ENCODE data around the gene MAML3.

MAML3 gene

GRCh38 chr4:140154572-140154891 is 548 bp upstream of the MAML3 start:
- no peak for DNase-seq

- no peak for DNase-seq
Observed at GRCh38 chr4:140153419-140153717, 616 bp downstream of the MAML3 start.

DNA sequence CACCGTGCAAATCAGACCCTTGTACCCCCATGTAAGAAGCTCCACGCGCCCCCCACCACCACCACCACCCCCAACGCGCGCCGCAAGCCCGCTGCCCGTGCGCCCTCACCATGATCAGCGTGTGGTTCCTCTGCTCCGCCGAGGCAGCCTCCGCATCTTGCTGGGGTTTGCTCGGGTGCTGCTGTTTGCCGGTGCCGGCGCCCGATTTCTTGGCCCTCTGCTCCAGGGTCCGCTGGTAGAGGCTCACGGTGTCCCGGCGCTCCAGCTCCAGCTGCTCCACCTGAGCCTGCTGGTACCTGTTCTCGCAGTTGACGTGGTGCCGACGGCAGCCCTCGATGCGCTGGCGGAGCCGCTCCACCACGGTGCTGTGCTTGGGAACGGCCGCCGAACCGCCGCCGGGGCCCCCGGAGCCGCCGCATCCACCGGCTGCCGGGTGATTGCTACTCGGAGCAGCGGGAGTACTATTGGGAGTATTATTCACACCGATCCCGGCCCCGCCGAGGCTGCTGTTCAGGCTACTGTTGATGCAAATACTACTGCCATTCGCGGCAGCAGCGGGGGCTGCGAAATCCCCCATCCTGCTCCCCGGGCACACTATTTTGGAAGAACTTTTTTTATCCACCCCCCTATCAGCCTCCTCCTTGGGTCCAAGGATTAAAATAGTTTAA is 1.1 kb downstream of the MAML3 start:
- DNase-seq = peak; percentile 18

DNA sequence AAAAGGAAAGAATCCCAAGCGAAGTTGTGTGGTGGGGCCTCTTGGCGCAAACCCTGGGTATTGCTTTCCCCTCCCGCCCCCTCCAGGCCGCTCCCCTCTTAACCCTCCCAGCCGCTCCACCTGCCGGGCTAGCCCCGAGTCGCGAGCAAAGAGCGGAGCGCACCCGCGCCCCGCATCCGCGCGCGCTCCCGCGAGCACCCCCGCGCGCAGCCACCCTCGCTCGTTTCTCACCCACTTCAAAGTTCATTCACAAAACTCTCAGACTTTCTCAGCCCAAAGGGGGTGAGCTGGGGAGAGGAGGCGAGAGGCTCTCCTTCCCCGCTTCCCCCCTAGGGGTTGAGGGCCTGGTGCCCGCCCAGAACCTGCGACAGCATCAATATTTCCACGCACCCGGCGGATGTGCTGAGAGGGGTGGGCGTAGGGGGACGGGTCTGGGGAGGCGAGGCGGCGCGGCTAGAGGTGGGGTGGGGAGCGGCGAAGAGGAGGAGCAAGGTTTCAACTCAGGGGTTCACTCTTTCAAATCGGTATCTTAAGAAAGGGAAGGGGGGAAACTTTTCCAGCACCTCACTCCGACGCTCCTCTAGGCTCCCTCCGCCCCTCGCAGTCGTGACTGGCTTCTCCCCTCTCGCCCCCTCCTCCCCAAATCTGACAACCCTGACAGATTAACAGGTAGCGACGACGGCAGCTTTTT is 1.8 kb downstream of the MAML3 start:
- peak; percentile 53 for DNase-seq

- peak; percentile 51 for DNase-seq
Observed at GRCh38 chr4:140151699-140152012, 2.3 kb downstream of the MAML3 start.

- peak; percentile 73 for DNase-seq
Observed at GRCh38 chr4:140150886-140151698, 2.9 kb downstream of the MAML3 start.

DNA sequence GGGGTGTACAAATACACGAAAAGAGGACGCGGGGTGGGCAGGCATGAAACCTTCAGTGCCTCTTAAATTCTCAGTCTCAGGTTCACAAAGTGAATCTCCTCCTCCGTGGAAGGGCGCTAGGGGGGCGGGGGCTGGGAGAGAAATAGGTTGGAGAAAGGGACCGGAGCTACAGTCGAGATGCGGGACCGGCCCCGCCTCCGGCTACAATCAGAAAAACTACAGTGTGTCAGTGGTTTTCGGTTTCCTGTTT is 3.4 kb downstream of the MAML3 start:
- no peak for DNase-seq

- peak; percentile 64 for DNase-seq
Observed at GRCh38 chr4:140149846-140150635, 3.9 kb downstream of the MAML3 start.

GRCh38 chr4:140144050-140144449 is 9.9 kb downstream of the MAML3 start:
- no peak for DNase-seq

DNA sequence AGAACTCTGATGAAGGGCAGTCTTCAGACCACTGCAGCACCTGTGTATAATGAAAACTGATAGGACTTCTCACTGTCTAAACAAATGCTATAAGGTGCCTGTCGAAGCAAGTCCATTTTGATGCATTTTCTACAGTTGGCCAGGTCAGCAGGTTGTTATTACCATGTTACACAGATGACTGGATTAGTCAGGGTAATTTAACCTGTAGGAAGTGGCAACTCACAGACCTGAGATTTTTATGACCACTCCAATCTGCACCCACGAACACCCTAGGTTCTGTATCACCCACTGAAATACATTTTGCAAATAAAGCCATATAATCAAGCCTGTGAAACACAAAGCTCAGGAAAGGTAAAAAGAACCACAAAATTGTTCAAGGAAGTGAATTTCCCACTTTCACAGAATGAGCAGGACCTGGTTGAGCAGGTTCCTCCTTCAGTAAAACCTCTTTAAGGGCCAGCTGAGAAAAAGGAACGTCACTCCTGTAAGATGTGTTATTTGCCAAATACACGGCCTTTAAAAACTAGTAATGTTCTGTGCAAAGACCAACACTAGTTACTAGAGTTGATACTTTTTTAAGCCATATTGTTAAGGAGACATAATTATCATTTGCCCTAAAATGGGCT is 12.7 kb downstream of the MAML3 start:
- DNase-seq = no peak

DNA sequence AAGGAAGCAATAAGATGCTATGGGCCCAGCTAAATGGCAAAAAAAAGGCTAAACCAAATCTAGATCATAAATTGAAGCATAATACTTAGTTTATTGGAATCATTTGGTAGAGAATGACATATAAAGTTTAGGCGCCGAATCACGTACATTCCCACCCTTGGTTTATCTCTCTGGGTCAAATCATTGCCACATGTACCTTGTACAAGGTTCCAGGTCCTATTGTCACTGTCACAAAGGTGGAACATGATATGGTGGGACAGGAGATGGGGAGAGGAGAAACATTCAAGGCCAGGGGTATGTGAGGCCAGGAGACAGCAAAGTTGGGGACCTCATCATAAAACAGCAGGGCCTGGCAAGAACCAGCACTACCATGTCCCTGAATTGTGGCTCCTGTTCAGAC is 13.4 kb downstream of the MAML3 start:
- DNase-seq = no peak

DNA sequence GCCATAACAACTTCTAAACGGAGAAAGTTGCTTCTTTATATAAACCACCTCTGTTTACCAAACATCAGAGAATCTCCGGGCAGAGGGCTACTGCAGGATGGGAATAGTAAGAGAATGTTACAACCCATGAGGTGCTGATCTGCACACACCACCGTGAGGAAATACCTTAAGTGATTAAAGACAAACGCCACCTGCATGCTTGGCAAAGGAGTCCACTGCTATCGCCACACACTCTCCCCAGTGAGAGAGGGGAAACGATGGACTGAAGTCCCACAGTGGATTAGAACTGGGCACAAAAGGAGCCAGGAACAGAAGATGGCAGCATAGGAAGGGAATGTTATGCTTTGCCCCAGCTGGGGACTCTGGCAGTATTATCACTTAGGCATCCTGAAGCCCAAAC is 15.6 kb downstream of the MAML3 start:
- no peak for DNase-seq

GRCh38 chr4:140137671-140138070 is 16.3 kb downstream of the MAML3 start:
- DNase-seq = no peak

GRCh38 chr4:140136509-140136908 is 17.5 kb downstream of the MAML3 start:
- DNase-seq = no peak

DNA sequence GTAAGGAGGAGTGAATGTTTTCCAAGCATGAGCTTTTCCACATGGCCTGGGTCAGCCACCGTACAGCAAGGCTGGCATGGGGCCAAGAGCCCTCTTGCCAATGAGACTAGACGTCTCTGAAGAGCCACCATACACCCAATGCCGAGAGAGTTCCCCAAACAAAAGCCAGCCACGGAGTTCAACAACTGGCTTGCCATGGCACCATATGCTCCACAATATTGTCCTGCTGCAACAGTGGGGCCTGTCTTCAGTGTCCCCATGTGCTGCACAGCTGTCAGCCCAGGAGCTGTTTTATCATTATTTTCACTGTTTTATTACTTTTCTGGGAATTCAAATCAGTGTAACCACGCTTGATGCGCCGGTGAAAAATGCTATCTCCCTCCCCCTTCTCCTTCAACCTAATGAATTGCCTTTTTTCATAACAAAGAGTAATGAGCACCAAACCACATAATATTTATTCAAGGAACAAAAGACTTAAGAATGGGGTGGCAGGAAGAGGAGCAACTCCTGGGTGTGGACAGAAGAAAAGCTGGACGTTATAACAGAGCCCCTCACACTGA is 18.4 kb downstream of the MAML3 start:
- no peak for DNase-seq

DNA sequence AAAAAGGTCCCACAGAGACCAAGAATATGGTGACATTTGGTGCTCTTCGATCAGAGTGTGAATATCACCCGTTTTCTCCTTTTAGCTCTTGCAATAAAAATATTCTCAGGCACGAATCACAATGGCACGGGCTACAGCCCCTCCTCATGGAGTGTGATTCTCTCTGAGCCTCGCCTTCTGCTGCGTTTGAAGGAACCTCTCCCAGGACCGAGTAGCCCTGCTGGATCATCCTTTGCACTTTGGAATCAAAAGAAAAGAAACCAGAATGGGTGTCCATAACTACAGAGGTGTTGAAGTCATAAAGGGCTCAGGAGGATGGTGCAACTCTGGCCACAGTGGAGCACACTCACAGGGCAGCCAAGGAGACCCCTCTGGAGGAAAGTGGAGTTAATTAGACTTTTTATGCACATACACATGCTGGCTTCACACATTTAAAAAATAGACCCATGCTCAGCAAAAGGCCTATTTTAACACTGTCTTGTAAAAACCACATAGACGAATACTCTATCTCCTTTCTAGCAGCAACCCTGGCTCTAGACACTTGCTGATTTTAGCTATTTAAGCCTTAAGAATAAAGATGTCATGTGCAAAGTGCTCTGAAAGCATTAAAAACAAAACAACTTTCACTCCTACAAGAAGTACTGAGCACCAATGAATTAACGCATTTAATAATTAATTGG is 19.1 kb downstream of the MAML3 start:
- DNase-seq = no peak

- no peak for DNase-seq
Observed at GRCh38 chr4:140133576-140133975, 20.4 kb downstream of the MAML3 start.

GRCh38 chr4:140131675-140132229 is 22.2 kb downstream of the MAML3 start:
- DNase-seq = no peak

GRCh38 chr4:140130677-140131076 is 23.3 kb downstream of the MAML3 start:
- DNase-seq = no peak

DNA sequence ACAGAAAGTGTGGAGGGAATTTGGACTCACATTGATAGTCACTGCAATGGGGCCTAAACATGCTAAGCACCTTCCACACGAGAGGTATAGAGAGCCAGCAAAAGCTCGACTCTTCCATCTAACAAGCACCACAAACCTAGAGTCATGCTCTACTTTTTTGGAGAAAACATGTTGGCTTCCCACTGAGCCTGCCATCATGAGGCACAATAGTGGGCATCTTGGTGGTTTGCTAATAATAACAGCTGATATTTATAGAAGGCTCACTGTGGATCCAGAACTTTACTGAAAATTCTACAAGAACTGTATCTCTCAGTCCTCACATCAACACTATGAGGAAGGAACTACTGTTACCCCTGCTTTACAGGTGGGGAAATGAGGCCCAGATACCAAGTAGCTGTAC is 26.6 kb downstream of the MAML3 start:
- DNase-seq = no peak

DNA sequence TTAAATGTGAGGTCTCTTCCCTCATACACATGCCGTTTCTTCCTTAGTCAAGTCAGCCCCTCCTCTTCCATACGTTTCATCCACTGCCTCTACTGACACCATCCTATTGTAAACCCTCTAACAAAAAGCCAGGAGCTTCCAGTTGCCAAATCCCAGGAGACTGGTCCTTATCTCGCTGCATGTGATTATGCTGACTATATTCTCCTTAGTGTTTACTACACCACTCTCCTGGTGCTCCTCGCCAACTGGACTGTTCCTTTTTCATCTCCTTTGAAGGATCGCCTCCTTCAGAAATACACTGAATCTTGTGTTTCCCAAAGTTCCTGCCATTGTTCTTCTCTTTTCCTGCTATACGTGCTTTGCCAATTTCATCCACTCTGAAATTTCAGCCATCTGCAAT is 27.7 kb downstream of the MAML3 start:
- DNase-seq = no peak

GRCh38 chr4:140125374-140125773 is 28.6 kb downstream of the MAML3 start:
- DNase-seq = no peak

All from activated CD4-positive, alpha-beta T cell treated with anti-CD3 and anti-CD28 coated beads, Interleukin-10, Interleukin-2, amounts not matched to agents 100 ng/mL and 50 ng/mL, durations not matched to agents 16 hours and 8 hours (primary cell).